ENCODE data around the gene LHFPL6.

LHFPL6 gene

GRCh38 chr13:39563470-39563735 is 39.6 kb downstream of the LHFPL6 start:
- DNase-seq (ENCODE audit: extremely low read depth, low read depth), result no peak
- H3K4me3 ChIP-seq (replicated peaks; ENCODE audit: low read depth, low read length), result no peak overlapping the region
- no peak for TF ChIP-seq CTCF (IDR thresholded peaks at IDR 0.05; ENCODE audit: low read depth, low read length, missing control alignments)

GRCh38 chr13:39561971-39562370 is 41.0 kb downstream of the LHFPL6 start:
- DNase-seq (ENCODE audit: extremely low read depth, low read depth), result no peak
- H3K4me3 ChIP-seq (replicated peaks; ENCODE audit: low read depth, low read length), result no peak overlapping the region
- no peak for TF ChIP-seq CTCF (IDR thresholded peaks at IDR 0.05; ENCODE audit: low read depth, low read length, missing control alignments)

- no peak overlapping the region for H3K4me3 ChIP-seq (replicated peaks; ENCODE audit: low read depth, low read length)
- no peak for DNase-seq (ENCODE audit: extremely low read depth, low read depth)
- no peak for TF ChIP-seq CTCF (IDR thresholded peaks at IDR 0.05; ENCODE audit: low read depth, low read length, missing control alignments)
These were observed 43.1 kb downstream of the LHFPL6 start for GRCh38 chr13:39559847-39560246.

- no peak for TF ChIP-seq CTCF (IDR thresholded peaks at IDR 0.05; ENCODE audit: low read depth, low read length, missing control alignments)
These were observed 45.6 kb downstream of the LHFPL6 start for GRCh38 chr13:39557285-39557955.

GRCh38 chr13:39556866-39557265 is 46.1 kb downstream of the LHFPL6 start:
- DNase-seq (ENCODE audit: extremely low read depth, low read depth), result no peak
- H3K4me3 ChIP-seq (replicated peaks; ENCODE audit: low read depth, low read length), result no peak overlapping the region
- TF ChIP-seq CTCF (IDR thresholded peaks at IDR 0.05; ENCODE audit: low read depth, low read length, missing control alignments), result no peak

More at GRCh38 chr13:39557285-39557955, 45.6 kb downstream of the LHFPL6 start:
- DNase-seq (ENCODE audit: extremely low read depth, low read depth), result no peak
- no peak overlapping the region for H3K4me3 ChIP-seq (replicated peaks; ENCODE audit: low read depth, low read length)

GRCh38 chr13:39554371-39554770 is 48.6 kb downstream of the LHFPL6 start:
- H3K4me3 ChIP-seq (replicated peaks; ENCODE audit: low read depth, low read length), result no peak overlapping the region
- no peak for TF ChIP-seq CTCF (IDR thresholded peaks at IDR 0.05; ENCODE audit: low read depth, low read length, missing control alignments)
- DNase-seq (ENCODE audit: extremely low read depth, low read depth), result no peak

- no peak overlapping the region for H3K4me3 ChIP-seq (replicated peaks; ENCODE audit: low read depth, low read length)
- no peak for TF ChIP-seq CTCF (IDR thresholded peaks at IDR 0.05; ENCODE audit: low read depth, low read length, missing control alignments)
- no peak for DNase-seq (ENCODE audit: extremely low read depth, low read depth)
These were observed 50.7 kb downstream of the LHFPL6 start for GRCh38 chr13:39552246-39552645.

Data from HFF-Myc (cell line).